Amniotic epithelial cell (primary cell): Measurements from ENCODE around the gene WFDC5.
"Not testable (repeated sequence)": the region's sequence is repeated elsewhere in the genome, so short reads cannot be mapped to it uniquely, and the experiment has no call there.

Source experiments
- DNase-seq: peaks from one replicate; pipeline ENCODE4 v3.0.0-alpha.2; 2010; ENCODE audit warnings: low read depth

WFDC5 gene, protein sequence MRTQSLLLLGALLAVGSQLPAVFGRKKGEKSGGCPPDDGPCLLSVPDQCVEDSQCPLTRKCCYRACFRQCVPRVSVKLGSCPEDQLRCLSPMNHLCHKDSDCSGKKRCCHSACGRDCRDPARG

DNA sequence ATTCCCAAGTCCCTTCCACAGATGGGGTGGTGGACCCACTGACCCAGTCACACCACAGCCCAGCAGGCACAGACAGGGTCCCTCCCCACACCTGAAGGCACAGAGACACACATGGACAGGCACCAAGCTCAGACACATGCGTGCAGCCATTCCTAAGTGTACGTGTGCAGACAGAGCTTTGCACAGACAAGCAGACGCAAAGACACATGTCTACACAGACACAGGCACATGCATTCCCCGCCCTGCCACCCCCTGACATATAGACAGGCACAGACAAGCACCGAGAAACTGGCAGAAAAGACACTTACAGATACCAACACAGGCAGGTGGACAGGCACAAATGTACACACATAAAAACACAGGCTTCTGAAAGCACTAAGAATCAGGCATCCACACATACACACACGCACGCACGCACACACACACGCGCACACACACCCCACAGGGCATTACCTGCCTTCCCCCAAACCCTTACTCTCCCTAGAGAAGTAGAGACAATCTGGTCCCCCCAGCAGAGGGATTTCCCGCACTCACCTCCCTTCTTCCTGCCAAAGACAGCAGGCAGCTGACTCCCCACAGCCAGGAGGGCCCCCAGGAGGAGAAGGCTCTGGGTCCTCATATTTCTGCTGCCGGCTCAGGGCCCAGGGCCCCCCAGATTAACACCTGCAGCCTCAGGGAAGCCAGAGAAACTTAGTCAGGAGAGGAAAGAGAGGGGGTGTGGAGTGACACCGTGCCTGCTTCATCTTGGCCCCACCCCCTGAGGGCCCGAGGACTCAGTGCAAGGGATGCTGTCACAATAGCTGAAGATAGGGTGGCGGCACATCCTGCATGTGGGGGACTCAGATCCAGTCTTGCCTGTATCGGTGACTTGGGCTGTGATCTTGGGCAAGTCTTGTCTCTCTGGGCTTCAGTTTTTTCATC is at the start of gene WFDC5:
Gene WFDC5 (minus strand): TSS at position 710 of the 921 bp plus-strand sequence. CDS start 91 bp downstream, at position 619.
- no peak for DNase-seq

DNA sequence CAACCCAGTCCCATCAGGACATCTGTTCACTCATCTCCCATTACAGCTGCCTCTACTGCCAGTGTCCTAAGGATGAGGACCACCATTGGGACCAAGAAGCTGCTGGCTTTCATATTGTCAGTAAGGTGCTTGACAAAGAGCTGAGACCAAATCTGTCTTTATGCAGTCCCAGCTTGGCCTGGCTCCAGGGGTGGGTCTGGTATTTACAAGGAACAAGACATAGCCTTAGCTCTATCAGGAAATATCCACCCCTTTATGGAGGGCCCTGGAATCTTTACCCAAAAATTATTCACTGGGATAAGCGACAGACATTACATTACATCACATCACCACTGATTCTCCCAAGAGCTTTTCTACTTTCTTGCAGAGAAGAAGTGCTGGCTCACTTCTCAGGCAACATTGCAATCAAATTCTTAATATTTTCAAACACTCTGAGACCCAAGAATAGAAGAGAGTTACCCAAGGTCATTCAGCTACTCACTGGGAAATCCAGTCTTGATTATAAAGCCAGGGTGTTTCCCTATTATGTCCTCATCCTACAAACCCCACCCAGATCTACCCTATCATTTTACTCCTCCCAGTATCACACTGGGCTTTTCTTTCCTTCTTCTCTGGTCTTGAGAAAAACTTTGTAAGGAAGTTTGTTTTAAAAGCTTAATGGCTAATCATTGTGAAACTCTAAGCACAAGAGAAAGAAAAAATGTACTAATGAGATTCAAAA is 48.3 kb upstream of the WFDC5 start:
- no peak for DNase-seq

DNA sequence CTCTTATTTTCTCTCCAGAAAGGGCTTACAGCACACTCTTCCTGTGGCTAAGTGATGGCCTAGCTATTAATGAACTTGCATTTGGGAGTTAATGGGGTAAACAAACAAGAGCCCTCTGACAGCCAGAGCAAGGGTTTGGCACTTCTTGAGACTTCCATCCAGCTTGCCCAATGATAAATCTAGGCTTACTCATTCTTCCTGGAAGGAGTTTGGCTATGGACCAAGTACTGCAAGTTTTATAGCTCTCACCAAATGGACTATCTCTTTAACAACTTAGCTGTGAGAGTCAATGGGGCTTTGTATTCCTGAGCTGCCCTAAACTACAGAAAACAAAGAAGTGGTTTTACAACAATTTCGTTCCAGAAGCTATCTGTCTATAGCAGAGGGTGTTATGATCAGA is 43.0 kb upstream of the WFDC5 start:
- peak; percentile 86 for DNase-seq

DNA sequence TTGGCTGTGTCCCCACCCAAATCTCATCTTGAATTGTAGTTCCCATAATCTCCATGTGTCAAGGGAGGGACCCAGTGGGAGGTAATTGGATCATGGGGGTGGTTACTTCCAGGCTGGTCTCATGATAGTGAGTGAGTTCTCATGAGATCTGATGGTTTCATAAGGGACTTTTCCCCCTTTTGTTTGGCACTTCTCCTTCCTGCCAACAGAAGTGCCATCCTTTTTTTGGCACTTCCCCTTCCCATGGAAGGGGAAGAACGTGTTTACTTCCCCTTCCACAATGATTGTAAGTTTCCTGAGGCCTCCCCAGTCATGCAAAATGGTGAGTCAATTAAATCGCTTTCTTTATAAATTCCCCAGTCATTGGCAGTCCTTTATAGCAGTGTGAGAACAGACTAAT is 41.7 kb upstream of the WFDC5 start:
- no peak for DNase-seq

DNA sequence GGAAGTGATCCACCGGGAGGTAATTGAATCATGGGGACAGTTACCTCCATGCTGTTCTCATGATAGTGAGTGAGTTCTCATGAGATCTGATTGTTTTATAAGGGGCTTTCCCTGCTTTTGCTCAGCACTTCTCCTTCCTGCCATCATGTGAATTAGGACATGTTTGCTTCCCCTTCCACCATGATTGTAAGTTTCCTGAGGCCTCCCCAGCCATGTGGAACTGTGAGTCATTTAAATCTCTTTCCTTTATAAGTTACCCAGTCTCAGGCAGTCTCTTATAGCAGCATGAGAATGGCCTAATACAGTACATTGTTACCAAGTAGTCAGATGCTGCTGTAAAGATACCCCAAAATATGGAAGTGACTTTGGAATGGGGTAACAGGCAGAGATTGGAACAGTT is 39.8 kb upstream of the WFDC5 start:
- not testable (repeated sequence) for DNase-seq

DNA sequence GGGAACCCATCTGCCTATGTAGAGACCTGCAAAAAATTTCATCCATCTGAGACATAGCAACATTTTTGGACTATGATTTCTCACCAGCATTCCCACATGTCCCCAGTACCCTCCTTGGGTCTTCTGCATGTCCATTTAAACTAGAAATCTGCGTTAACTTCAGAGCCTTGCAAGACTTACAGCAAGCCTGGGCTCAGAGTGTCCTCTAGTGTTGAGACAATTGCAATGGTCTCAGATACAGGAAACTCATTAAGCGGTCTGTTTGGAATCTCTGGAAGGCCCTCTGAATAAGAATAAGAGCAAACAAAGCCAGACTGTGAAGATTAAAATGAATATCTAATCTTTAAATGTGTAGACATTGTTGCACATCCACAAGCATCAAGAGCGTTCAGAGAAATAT is 39.2 kb upstream of the WFDC5 start:
- DNase-seq: peak; percentile 8

DNA sequence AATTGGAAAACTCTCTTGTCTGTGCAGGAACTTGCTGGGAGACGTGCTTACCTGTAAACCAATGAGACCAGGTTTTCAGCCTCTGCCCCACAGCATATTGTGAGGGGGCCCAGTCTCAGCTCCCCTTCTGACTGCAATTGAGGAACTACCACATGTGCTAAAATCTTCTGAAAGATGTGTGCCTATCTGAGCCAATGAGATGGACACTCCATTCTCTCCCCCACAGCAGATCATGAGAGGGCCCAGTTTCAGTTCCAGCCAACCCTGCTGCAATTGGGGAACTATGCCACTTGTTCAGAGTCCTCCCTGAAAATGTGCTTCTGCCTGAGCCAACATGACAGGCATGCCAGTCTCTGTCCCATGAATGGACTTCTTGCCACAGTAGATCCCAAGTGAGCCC is 38.8 kb upstream of the WFDC5 start:
- DNase-seq: no peak

DNA sequence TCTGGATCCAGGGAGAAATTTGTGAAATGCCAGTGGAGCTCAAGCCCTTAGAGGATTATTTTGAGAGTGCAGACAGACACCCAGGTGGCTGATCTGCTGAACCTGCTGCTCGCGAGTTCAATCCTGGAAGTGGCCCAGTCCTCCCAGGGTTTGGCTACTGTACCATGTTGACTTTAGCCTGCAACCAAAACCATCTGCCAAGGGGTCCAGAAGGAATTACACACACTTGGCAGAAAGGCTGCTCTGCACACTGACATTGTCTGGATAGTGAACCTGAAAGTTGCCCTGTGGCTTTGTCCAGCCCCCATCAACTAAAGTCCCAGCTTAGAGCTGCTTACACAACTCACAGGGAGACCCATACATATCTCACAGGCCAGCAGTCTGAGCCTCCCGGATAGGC is 38.2 kb upstream of the WFDC5 start:
- no peak for DNase-seq

DNA sequence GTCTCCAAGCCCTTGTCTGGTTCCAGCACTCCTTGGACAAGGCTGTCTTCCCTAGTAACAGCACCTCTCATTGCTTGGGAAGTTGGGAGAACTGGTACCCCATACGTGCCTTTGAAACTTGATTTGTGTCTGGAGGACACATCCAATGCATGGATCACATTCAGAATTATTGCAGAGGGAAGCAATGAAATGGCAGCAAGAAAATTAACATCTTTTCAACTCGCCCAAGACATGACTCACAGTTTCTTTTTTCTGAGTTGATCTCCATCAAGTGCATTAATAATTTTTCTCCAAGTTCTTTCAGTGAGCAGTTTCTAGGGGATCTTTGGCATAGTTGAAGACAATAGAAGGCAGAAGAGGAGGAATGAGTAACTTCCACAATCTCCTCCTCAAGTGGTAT is 37.4 kb upstream of the WFDC5 start:
- DNase-seq: no peak

DNA sequence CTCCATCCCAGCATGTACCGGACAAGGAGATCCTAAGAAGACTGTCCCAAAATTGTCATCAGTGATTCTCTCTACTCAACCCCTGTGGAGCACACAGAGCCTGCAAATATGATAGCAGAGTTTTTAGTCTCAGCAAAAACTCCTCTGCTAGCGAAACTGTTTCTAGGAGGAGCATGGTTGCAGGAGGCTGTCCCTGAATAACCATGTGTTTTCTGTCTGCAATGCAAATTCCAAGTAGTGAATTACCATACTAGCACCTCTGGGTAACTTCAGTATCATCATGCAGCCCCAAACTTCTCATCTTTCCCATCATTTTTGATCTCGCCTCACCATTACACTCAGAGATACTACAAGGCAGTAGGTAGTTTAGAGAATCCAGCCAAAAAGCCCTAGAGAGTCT is 34.1 kb upstream of the WFDC5 start:
- no peak for DNase-seq

DNA sequence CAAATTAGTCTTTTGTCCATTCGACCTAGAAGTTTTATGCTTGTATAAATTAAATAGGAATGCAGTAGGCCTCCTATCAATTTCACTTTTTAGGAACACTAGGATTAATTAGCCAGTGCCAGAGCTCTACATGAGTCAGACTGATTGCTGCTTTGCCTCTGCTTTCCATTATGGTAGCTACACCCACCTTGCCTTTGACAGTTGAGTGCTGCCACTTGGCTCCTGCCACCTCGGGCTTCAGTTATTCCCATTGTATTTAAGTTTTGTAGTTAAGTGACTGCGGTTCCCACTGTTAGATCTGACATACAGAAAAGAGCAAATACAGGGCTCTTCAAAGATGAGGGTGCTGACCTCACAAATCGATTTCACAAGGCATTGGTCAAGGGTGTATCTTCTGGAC is 25.9 kb upstream of the WFDC5 start:
- DNase-seq: no peak

DNA sequence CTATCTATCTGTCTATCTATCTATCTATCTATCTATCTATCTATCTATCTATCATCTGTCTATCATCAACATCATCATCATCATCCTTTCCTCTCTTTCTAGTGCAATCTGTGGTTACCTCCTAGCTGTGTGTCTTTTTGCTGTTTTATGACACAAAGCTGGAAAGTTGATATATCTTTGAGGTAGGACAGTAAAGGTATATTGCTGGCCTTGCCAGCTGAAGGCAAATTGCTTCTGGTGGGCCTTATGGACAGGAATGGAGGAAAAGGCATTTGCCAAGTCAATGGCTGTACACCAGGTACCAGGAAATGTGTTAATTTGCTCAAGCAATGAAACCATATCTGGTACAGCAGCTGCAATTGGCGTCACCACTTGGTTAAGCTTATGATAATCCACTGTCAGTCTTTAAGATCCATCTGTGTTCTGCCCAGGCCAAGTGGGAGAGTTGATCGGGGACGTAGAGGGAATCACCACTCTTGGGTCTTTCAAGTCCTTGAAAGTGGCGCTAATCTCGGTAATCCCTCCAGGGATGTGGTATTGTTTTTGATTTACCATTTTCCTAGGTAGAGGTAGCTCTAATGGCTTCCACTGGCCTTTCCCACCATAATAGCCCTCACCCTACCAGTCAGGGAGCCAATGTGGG is 24.9 kb upstream of the WFDC5 start:
- not testable (repeated sequence) for DNase-seq

DNA sequence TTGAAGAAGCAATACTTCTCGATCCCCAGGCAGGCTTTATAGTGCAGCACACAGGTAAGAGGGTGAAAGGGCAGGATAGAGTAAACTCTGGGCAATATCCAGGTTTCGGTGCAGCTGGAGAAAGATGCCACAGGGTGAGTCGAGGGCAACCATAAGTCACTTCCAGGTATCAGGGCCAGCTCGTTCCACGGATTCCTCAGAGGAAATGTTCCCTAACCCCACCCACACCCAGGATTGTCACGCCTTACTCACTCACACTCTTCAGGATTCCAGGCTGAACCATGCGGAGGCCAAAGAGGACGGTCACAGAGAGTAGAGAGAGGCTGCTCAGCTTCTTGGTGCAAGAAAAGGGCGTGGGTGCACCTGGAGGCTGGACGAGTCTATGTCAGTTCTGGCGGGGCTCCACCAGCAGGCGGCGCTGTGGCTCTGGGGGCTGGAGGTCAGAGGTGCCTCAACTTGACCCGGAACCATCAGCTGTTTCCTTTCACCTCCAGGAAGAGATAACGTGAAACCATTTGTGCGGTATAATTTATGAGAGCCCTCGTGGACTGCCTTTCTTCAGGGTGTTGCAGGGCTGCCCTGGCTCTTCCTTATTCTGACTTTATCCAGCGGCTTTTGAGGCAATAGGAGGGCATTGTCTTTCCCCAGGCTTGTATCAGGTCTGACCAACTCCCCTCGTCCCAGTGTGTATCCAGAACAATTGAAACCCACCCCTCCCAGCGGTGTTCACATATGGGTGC is 23.8 kb upstream of the WFDC5 start:
- DNase-seq: peak; percentile 25

DNA sequence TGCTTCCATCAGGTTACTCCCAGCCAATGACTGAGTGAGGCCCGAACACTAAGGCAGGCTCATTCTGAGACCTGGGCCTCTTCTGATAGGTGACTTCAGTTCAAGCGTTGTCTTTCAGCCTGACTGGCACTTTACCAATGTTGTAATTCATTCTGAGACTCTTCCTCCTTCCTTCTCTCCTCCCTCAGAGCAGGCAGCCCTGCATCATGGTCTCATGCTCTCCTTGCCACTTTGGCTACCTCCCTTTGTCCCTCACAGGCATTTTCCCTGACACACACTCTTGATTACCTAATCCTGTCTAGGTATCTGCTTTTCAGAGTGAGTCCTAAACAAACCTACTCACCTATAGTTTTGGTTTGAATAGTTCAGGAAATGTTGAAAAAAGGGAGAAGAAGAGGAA is 21.9 kb upstream of the WFDC5 start:
- DNase-seq: no peak

DNA sequence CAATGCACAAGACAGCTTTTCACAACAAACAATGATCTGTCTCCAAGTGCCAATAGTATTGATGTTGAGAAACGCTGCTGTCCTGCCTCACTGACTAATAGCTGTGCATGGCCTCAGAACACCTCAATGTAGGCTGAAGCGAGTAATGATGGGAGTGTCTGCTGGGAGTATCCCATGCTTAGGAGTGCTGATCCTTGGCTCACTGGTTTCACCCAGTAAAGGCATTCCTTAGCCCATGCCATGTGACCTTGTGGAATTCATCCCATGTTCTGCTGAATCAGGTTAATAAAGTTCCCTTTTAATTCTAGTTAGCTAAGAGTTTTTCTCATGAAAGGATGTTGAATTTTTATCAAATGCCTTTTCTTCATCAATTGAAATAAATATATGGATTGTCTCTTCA is 13.1 kb upstream of the WFDC5 start:
- peak; percentile 41 for DNase-seq

DNA sequence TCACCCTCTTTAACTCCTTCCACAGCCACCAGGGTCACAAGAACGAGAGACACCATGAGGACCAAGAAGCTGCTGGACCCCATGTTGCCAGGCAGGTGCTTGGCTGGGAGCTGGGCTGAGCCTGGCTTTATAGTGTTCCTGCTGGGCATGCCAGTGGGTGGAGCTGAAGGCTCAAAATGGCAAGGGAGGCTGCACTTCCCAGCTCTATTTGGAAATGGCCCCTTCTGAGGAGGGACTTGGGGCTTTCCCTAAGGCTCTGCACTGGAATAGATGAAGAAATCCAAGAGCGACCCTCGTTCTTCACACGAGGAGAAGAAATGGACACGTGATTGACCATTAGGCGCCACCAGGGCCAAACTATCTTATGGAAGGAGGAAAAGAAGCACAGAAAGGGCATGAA is 9.4 kb upstream of the WFDC5 start, which contains the start of gene WFDC12:
Gene WFDC12 (minus strand): TSS at position 101 of the 400 bp plus-strand sequence. CDS start 18 bp downstream, at position 83.
- no peak for DNase-seq

DNA sequence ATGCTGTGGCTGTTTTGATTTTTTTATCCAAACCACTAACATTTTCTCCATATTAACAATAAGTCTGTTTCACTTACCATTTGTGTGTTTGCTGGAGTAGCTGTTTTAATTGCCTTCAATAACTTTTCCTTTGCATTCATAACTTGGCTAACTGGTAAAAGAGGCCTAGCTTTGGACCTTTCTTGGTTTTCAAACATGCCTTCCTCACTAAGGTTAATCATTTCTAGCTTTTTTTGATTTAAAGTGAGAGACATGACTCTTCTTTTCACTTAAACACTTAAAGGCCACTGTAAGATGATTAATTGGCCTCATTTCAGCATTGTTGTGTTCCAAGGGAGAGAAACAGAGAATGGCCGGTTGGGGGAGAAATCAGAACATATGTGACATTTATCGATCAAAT is 6.4 kb upstream of the WFDC5 start:
- DNase-seq: no peak

DNA sequence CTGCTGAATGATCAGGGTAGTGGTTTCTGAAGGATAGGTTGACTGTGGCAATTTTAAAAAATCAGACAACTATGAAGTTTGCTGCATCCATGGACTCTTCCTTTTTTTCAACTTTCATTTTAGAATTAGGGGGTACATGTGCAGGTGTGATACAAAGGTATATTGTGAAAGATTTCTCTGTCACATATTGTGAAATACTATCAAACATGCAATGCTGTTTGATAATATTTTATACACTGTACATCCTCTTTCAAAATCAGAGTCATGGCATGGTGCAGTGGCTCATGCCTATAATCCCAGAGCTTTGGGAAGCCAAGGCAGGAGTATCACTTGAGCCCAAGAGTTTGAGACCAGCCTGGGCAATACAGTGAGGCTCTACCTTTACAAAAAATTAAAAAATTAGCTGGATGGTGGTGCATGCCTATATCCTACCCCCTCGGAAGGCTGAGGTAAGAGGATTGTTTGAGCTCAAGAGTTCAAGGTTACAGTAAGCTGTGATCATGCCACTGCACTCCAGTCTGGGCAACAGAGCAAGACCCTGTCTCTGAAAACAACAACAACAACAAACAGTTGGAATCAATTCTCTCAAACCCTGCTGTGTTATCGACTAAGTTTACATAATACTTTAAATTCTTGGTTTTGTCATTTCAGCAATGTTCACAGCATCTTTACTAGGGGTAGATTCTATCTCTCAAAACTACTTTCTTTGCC is 4.7 kb upstream of the WFDC5 start:
- DNase-seq: no peak

DNA sequence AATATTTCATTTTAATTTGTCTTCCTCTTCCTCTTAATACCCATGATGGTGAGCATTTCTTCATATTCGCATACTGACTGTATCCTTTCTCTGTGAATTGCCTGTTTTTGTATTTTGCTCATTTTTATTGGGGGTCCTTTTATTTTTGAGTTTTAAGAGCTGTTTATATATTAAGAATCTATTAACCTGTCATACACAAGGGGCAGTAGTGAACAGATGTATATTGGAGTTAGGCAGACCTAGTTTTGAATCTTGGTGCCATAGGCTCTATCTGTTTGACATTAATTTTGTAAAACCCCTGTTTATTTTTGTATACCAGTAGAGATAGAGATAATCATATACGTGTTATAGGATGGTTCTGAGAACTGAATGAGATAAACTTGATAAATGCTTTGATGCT is 3.1 kb upstream of the WFDC5 start:
- DNase-seq: no peak

DNA sequence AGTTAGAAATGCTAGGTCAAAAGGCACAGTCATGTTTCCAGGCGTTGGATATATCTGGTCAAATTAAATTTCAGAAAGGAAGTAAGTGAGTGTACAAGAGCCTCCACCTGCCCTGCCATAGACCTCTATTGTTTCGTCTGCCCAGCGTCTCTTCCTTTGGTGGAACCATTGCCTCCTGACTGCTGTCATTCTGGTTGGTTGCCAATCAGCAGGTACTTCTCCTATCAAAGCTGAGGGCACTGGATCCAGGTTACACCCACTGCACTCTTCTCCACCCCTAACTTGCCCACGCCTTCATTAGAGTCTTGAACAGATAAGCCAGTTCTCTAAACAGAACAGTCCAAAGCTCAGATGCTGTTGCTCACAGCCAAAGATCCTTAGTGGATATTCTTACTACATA is 2.6 kb upstream of the WFDC5 start:
- no peak for DNase-seq

DNA sequence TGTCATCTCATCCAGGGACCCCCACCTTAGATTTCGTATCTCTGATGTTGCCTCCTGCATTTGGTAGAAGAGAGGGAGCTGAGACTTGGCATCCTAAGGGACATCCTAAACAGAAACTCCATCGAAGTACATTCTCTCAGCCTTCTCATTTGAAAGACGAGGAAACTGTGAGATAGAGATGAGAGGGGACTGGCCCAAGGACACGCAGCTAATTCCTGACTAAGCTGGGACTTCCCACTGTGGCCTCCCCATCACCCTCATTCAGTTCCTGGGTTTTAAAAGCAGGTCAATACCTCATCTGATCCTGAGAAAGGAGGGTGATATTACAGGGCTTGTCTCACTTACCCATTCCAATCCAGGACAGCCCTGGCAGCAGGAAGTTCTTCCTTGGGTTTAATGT is 855 bp upstream of the WFDC5 start:
- no peak for DNase-seq
